ENCODE measurements around the gene CNOT2. TPM values are rescaled to one million over a fixed set of nuclear protein-coding genes. Genes with fewer than 3 reads are reported as not detected.

The CNOT2 gene
- total RNA-seq, 1 experiment from 2014 or later: 82.9 TPM

DNA sequence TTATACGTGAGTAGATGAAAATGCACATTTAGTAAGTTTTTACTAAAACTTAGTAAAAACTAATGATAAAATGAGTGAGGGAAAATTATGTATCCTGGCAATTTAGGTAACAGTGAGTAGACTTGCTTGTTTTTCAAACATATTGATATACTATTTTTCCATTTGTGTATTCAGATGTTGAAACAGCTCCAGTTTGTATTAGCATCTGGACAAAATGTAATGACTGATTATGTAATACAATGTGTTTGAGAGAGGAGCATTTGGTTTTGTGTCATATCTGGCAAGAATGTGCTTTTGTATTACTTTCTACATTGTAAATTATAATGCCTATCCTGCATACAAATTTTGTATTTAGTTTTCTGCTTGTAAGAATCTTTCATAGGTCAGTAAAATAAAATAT, 5.6 kb downstream of the CNOT2 start:
- no peak overlapping the region for H3K14ac ChIP-seq (ENCODE audit: insufficient read depth, low read length)
- H3K23me2 ChIP-seq (ENCODE audit: insufficient read length, low read depth, low read length, poor library complexity, severe bottlenecking): peaks cover 1% of the 10 kb centered on the region
- H2BK12ac ChIP-seq (ENCODE audit: insufficient read length, low read depth, low read length): no peak overlapping the region
- no peak overlapping the region for H3K9ac ChIP-seq (ENCODE audit: extremely low read depth, insufficient read length, low read length)
- H3K27me3 ChIP-seq (ENCODE audit: insufficient read depth, low read length): no peaks in the 10 kb centered on the region
- H3K27ac ChIP-seq (ENCODE audit: insufficient read length, low read depth, low read length): no peak overlapping the region
- H2AK5ac ChIP-seq (ENCODE audit: insufficient read length, low read length): no peak overlapping the region
- H2BK20ac ChIP-seq (ENCODE audit: low read depth, low read length, poor library complexity, severe bottlenecking): no peak overlapping the region
- H3K79me1 ChIP-seq (ENCODE audit: insufficient read depth, low read depth, low read length, poor library complexity, severe bottlenecking): no peaks in the 10 kb centered on the region
- H3K4me1 ChIP-seq (ENCODE audit: insufficient read depth, low read length): peaks cover 3% of the 10 kb centered on the region; the same call in 1 of the 2 replicates
- DNase-seq: no peak
- H3K4me1 Mint-ChIP-seq: peaks cover 56 to 63% of the 10 kb centered on the region in 2 experiments
- no peak overlapping the region for H3K56ac ChIP-seq (ENCODE audit: insufficient read length, low read depth, low read length)
- no peak overlapping the region for H2BK15ac ChIP-seq (ENCODE audit: low read depth, low read length)
- no peak overlapping the region for H4K5ac ChIP-seq (ENCODE audit: insufficient read length, low read depth, low read length)
- no peak overlapping the region for H2AFZ ChIP-seq (ENCODE audit: low read length)
- no peak overlapping the region for H2BK5ac ChIP-seq (ENCODE audit: insufficient read length, low read length)
- TF ChIP-seq, protein P1, sequence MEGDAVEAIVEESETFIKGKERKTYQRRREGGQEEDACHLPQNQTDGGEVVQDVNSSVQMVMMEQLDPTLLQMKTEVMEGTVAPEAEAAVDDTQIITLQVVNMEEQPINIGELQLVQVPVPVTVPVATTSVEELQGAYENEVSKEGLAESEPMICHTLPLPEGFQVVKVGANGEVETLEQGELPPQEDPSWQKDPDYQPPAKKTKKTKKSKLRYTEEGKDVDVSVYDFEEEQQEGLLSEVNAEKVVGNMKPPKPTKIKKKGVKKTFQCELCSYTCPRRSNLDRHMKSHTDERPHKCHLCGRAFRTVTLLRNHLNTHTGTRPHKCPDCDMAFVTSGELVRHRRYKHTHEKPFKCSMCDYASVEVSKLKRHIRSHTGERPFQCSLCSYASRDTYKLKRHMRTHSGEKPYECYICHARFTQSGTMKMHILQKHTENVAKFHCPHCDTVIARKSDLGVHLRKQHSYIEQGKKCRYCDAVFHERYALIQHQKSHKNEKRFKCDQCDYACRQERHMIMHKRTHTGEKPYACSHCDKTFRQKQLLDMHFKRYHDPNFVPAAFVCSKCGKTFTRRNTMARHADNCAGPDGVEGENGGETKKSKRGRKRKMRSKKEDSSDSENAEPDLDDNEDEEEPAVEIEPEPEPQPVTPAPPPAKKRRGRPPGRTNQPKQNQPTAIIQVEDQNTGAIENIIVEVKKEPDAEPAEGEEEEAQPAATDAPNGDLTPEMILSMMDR (conservative IDR thresholded peaks at IDR 0.05): no peak
- peaks cover 3 to 15% (median 10%) of the 10 kb centered on the region in 3 experiments; a peak in 4 of 7 replicates for H3K36me3 Mint-ChIP-seq (ENCODE audit: insufficient read depth in 1 of 3, low read depth in 3 of 3)
- H3K4ac ChIP-seq (ENCODE audit: low read depth, low read length): no peak overlapping the region
- no peak overlapping the region for H3K4me3 Mint-ChIP-seq
- WGBS (ENCODE audit: extremely low coverage, insufficient read length, low lambda C conversion rate): no CpG with 5 or more reads among the region's 1 CpG
- H4K8ac ChIP-seq (replicated peaks; ENCODE audit: insufficient read length, low read depth, low read length): no peak overlapping the region
- no peaks in the 10 kb centered on the region for H3K9me3 ChIP-seq (ENCODE audit: control insufficient read depth, low read depth, low read length)
- peaks cover 54% of the 10 kb centered on the region; the same call in 1 of the 2 replicates for H3K79me2 ChIP-seq (ENCODE audit: insufficient read depth, low read length)
- H4K20me1 ChIP-seq (ENCODE audit: control insufficient read depth, insufficient read depth, insufficient read length): no peaks in the 10 kb centered on the region
- H4K91ac ChIP-seq (ENCODE audit: insufficient read length, low read depth, low read length): no peak overlapping the region
- H3K4me2 ChIP-seq (ENCODE audit: insufficient read depth, insufficient read length, low read length): no peak overlapping the region
- no peak overlapping the region for H3K23ac ChIP-seq (ENCODE audit: insufficient read length, low read depth, low read length)
- no peak overlapping the region for H2BK120ac ChIP-seq (ENCODE audit: low read depth, low read length, poor library complexity, severe bottlenecking)
- H3K27ac Mint-ChIP-seq: peak overlapping the region in 1 of 3 experiments; percentile 56; a peak in 1 of 7 replicates
- H3K18ac ChIP-seq (ENCODE audit: insufficient read length, low read depth, low read length): no peak overlapping the region
- H3K9me3 Mint-ChIP-seq: no peaks in the 10 kb centered on the region
- H3K27me3 Mint-ChIP-seq (ENCODE audit: low read depth): no peaks in the 10 kb centered on the region
- H3T11ph ChIP-seq (ENCODE audit: low read length): no peak overlapping the region

All from H9 (cell line).